ENCODE measurements around the gene SAT1.
"Not testable (repeated sequence)": the region's sequence is repeated elsewhere in the genome, so short reads cannot be mapped to it uniquely, and the experiment has no call there.

The SAT1 gene

DNA sequence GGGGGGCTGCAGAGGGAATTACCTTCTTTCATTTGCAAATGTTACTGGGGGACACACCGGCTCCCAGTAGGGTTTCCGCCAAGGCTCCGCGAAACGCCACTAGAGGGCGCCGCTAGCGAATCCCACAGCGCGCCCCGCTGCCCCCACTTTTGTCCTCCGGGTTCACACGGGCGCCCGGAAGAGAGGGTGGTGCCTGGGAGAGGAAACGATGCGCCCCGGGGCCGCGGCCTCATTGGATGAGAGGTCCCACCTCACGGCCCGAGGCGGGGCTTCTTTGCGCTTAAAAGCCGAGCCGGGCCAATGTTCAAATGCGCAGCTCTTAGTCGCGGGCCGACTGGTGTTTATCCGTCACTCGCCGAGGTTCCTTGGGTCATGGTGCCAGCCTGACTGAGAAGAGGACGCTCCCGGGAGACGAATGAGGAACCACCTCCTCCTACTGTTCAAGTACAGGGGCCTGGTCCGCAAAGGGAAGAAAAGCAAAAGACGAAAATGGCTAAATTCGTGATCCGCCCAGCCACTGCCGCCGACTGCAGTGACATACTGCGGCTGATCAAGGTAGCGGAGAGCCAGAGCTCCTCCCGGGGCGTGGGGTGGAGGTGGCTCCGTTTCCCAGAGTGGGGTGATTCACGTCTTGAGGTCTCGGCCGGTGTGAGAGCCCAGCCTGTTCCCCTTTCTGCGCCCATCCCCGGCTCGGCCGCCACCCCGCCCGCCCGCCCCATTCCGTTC is at the start of gene SAT1:
Gene SAT1 (plus strand): TSS at position 311 of the 726 bp plus-strand sequence. CDS start 179 bp downstream, at position 490.
- peak; percentile 77 to 83 for DNase-seq (ENCODE audit: low read depth in 2 of 2)

GRCh38 chrX:23736030-23736429 is 46.9 kb upstream of the SAT1 start:
- DNase-seq (ENCODE audit: low read depth in 2 of 2): no peak

DNA sequence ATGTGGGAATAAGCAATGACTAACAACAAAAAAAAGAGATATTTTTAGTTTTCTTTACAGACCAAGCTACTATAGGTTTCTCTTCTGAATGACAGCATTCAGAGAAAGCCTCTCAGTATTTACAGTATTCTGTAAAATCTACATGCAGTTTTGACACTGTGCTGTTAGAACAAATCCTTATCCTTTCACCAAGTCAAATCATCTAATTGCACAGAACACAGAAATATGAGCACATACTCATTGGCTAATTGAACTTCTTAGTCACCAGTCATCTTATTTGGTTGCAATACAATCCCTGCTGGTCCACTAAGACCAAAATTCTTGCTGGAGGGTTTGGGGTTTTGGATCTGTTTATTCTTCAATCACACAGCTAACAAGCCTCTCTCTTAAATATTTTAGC is 45.6 kb upstream of the SAT1 start:
- no peak for DNase-seq (ENCODE audit: low read depth in 2 of 2)

DNA sequence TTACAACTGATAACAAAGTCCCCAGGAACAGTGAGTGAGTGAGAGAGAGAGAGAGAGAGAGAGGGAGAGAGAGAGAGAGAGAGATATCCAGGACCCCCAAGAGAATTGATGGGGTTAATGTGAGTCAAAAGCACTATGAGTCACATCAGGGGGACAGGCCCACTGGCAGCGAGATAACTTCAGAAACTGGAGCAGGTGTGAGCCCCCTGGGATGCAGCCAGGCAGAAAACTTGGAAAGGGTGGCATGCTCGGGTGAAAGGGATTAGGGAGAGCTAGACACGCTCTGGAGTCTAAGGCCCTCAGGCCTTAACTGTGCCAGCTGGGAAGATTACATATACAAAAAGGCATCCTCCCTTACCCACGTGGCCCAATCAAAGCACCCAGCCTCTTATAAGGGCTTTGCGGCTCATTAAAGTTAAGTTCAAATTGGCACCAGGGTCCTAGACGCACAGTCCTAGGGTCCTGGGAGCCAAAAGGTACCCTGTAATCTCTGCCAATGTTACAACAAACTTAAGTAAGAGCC is 40.7 kb upstream of the SAT1 start:
- no peak for DNase-seq (ENCODE audit: low read depth in 2 of 2)

- peak; percentile 6 to 19 for DNase-seq (ENCODE audit: low read depth in 2 of 2)
Measured at GRCh38 chrX:23742697-23743622, 40.0 kb upstream of the SAT1 start, which contains the start of gene ACOT9. Gene ACOT9 (minus strand): TSS chrX:23743276. CDS start chrX:23743144, 132 bp downstream.

DNA sequence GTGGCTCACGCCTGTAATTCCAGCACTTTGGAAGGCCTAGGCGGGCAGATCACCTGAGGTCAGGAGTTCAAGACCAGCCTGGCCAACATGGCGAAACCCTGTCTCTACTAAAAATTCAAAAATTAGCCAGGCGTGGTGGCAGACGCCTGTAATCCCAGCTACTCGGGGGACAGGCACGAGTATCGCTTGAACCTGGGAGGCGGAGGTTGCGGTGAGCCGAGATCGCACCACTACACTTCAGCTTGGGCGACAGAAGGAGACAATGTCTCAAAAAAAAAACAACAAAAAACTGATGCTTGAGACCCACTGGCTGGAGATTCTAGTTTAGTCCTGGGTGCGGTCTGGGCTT is 39.4 kb upstream of the SAT1 start:
- not testable (repeated sequence) for DNase-seq (ENCODE audit: low read depth in 2 of 2)

- DNase-seq (ENCODE audit: low read depth in 2 of 2): no peak
Measured at GRCh38 chrX:23745786-23746185, 37.2 kb upstream of the SAT1 start.

GRCh38 chrX:23749129-23749528 is 33.8 kb upstream of the SAT1 start:
- no peak for DNase-seq (ENCODE audit: low read depth in 2 of 2)

GRCh38 chrX:23749576-23749975 is 33.4 kb upstream of the SAT1 start:
- no peak for DNase-seq (ENCODE audit: low read depth in 2 of 2)

- DNase-seq (ENCODE audit: low read depth in 2 of 2): no peak
Measured at GRCh38 chrX:23752740-23753415, 30.1 kb upstream of the SAT1 start.

DNA sequence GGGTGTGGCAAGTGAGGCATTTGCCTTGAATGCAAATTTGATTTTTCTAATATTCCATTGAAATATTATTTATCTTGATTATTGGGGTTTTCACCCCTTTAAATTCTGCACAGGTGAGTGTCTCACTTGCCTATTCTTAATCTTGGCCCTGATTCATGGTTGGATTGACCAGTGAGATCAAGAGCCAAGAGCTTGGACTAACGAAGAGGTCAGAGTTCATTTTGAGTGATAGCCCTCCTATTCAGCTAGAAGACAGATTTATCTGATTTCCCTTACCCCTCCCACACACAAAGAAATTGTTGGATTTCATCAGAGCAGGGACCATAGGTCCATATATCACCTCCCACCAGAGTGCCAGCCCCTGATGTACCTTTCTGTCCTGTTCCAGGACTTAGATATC is 28.3 kb upstream of the SAT1 start:
- DNase-seq (ENCODE audit: low read depth in 2 of 2): no peak

GRCh38 chrX:23756165-23756564 is 26.8 kb upstream of the SAT1 start:
- peak in 1 of 2 donors; percentile 32 for DNase-seq (ENCODE audit: low read depth in 2 of 2)

GRCh38 chrX:23759821-23760220 is 23.2 kb upstream of the SAT1 start:
- no peak for DNase-seq (ENCODE audit: low read depth in 2 of 2)

DNA sequence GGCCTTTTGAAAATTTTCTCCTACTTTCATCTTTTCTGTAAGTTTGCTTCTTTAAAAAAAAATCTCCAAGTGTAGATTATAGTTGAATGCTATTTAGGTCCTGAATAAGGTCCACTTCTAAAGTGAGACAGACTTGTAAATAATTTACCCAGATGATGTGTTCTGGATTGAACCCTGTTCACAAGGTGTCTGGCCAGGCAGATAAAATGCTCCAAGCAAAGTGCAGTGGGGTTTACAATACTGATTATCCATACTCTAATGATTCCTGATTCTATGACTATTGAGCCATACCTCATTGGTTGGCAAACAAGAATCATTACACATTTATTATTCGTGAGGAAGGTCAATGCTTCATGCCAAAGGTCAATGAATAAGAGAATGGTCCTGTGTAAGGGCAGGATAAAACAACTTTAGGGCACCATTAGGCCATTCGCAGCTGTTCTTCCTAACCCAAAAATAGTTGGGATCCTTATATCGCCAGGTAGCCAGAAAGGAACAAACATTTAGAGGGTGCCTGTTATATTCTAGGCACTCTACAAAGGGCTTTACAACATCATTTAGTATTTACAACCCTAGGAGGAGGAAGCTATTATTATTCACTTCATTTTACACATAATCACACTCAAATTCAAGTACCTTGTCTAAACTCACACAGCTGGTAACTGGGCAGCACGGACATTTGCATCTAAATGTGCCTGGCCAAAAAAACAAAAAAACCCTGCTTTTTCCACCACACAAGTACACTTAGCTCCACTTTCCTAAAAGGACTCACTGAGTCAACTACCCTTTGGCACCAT is 18.6 kb upstream of the SAT1 start:
- DNase-seq (ENCODE audit: low read depth in 2 of 2): no peak

GRCh38 chrX:23765449-23765848 is 17.5 kb upstream of the SAT1 start:
- DNase-seq (ENCODE audit: low read depth in 2 of 2): no peak

- DNase-seq (ENCODE audit: low read depth in 2 of 2): no peak
Measured at GRCh38 chrX:23765868-23766267, 17.1 kb upstream of the SAT1 start.

DNA sequence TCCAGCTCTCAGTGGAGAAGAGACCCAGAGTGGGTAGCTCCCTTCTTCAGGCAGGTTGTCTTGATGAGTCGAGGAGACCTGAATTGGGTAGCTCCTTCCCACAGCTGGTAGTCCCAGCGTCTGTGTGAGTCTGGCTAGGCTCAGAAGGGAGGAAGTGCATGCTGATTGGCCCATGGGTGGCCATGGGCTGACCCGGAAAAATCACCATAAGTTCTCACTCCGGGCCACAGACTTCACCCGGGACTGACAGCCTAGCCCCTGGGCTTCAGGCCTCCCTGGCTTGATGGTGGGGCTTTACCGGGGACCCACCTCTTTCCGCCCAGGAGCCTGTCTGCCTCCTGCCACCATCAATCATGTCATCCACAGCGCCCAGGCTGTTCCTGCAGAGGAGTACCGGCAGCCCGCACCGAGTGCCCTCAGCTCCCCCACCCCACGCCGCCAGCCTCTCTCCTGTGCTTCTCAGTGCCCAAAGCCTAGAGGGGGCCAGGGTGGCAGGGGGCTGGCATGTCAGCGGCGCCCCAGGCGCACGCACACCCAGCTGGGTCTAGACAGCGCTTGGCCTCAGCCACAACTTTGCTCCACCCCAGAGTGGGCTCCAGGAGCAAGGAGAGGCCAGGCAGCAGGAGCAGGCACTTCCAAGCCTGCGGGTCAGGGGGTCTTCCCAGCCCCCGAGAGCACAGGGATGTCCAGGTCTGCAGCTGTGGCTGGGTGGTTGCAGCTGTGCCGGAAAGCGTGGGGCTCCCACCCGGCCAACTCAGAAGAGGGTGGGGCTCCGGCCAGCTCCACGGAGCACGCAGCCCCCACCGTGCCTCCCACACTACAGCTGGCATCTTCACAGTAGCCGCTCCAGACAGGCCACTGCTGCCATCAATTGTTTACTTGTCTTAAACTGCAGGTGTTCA is 16.1 kb upstream of the SAT1 start:
- no peak for DNase-seq (ENCODE audit: low read depth in 2 of 2)

- no peak for DNase-seq (ENCODE audit: low read depth in 2 of 2)
Measured at GRCh38 chrX:23770142-23770541, 12.8 kb upstream of the SAT1 start.

DNA sequence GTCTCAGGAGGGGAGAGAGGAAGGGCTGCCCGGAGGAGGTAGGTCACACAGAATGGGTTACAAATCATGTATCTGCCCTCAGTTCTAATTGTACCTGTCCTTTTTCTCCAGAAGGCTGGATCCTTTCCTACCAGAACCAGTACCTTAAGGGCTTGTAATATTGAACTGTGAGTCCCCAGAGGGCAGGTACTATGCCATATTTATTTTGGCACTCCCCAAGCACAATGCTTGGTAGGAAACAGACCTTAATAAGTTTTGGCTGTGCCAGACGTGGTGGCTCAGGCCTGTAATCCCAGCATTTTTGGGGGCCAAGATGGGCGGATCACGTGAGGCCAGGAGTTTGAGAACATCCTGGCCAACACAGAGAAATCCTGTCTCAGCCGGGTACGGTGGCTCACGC is 11.9 kb upstream of the SAT1 start:
- DNase-seq (ENCODE audit: low read depth in 2 of 2): not testable (repeated sequence)

GRCh38 chrX:23773601-23774175 is 9.3 kb upstream of the SAT1 start:
- DNase-seq (ENCODE audit: low read depth in 2 of 2): no peak

Measured in stimulated activated CD4-positive, alpha-beta T cell treated with anti-CD3 and anti-CD28 coated beads, Interleukin-1b, Interleukin-23, amount 100 ng/mL, for 1 hour (primary cell).